Prostate gland (tissue), 2 donors: ENCODE results near the gene PBXIP1.

Source experiments
- CTCF ChIP-seq, 4 experiments: fragments of 200-600 bp in 2 of 4; fragments of 450-650 bp in 2 of 4; sonication (generic) in 2 of 4; IDR thresholded peaks; 1 replicate in 3 of 4; 2 replicates in 1 of 4; pipeline ENCODE4 v1.5.1; 2016 to 2019; ENCODE audit warnings: antibody characterized with exemption in 4 of 4, mild to moderate bottlenecking in 2 of 4, moderate library complexity in 2 of 4
- POLR2A ChIP-seq: fragments of 450-650 bp; IDR thresholded peaks from one replicate; pipeline ENCODE4 v1.6.1; 2016; ENCODE audit warnings: antibody characterized with exemption, mild to moderate bottlenecking
- POLR2AphosphoS5 ChIP-seq: sonication (generic); formaldehyde crosslinking; IDR thresholded peaks from one replicate; pipeline ENCODE4 v1.6.1; 2017; ENCODE audit warnings: antibody characterized with exemption

GRCh38 chr1:154957091-154957657 is 1.3 kb upstream of the PBXIP1 start:
- no peak for TF ChIP-seq CTCF (IDR thresholded peaks at IDR 0.05)
- no peak for TF ChIP-seq POLR2AphosphoS5
- no peak for TF ChIP-seq POLR2A
